HG02763 (cell line): Measurements from ENCODE around the gene CHTF18.

Source experiments
- ATAC-seq: cut with Tn5 transposase; IDR thresholded peaks from one replicate; pipeline ENCODE4 v1.9.1; 2021; ENCODE audit warnings: mild to moderate bottlenecking, moderate library complexity; ENCODE audit not compliant: unreplicated experiment

The CHTF18 gene

GRCh38 chr16:760065-760464, 28.4 kb upstream of the CHTF18 start:
- no peak for ATAC-seq

DNA sequence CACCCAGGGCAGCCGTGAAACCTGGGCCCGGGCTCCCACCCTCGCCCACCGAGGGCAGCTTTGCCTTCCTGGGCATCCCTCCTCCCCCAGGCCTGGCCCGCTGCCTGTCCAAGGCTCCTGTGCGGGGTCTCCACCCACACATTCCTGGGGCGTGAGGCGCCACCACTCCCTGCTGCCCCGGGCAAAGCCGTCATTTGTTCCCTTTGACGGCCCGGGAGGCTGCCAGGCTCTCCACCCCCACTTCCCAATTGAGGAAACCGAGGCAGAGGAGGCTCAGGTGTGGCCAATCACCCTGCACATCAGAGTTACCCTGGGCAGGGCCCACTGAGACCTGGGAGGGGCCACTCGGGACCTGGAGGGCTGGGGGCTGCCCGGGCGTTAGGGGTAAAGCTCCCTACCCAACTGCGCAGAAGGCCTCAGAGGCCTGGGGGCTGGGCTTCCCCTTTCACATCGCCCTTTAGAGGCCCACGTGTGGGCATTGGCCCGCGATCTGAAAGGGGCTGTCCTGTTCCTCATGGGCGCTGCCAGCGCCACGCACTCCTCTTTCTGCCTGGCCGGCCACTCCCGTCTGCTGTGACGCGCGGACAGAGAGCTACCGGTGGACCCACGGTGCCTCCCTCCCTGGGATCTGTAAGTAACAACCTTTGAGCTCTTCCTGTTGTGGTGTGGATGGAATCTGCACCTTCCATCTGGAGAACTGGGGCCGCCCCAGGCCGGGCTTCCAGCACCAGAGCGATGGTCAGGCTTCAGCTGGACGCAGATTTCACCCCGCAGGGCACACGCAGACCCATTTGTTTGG, 27.7 kb upstream of the CHTF18 start, which contains the start of gene MSLN:
TSS of gene MSLN (plus strand) at position 190 of the 799 bp plus-strand sequence. CDS start 1,947 bp downstream, outside the sequence.
- no peak for ATAC-seq

DNA sequence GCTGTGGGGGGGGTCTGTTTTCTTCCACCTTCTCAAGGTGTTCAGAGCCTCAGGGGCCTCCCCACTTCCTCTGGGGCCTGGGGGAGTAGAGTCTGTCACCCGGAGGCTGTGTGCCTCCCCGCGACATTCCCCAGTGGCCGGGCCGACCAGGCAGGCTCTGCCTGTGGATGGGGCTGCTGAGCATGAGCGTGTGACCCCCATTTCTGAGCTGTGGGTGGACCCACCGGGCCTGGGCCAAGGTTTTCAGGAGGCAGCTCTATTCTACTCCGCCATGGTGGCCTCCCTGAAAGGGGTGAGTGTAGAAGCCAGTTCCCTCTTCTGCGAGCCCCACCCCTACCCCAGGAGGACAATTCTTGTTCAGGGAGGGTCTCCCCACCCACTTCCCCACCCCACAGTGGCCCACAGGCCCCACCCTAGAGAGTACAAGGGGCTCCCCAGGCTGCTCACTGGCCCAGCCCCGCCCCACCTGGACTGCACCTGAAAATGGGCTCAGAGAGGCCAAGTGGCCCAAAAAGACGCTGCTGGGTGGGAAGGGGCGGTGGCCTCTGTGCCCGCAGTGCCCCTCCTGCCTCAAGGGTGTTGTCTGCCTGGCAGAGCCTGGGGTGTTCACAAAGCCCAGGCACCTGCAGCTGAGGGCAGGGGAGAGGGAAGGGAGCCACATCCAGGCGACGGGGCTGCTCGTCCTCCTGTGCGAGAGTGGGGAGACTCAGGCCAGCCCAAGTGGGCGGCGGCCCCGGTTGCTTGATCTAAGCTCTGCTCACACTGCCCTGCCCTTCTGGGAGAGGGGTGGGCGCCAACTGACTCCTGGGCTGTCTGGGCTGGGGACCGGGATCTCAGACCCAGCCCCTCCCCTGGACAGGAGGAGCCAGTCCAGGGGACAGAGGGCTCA, 26.6 kb upstream of the CHTF18 start:
- no peak for ATAC-seq

DNA sequence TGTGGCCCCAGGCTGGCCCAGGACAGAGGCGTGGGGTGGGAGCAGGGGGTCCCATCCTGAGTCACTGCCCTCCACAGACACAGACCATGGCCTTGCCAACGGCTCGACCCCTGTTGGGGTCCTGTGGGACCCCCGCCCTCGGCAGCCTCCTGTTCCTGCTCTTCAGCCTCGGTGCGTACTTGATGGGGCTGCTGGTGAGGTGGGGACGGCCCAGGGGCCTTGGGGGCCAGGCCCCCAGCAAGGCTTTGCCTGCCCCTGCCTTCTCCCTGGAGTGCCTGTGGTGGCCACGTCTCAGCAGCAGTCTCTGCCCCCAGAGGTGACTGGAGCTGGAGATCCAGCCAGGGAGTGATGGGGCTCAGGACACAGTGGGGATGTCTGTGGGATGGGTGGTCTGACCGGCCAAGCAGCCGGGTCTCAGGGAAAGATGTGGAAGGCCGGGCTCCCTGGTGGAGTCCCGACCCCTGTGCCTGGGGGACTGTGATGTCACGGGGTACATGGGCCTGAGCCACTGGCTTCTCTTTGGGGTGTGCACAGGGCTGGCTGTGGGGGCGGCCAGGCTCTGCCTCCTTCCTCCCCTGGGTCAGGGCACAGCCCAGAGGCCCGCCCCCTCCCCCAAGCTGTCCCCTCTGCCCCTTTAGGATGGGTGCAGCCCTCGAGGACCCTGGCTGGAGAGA, 25.7 kb upstream of the CHTF18 start:
- ATAC-seq = no peak

DNA sequence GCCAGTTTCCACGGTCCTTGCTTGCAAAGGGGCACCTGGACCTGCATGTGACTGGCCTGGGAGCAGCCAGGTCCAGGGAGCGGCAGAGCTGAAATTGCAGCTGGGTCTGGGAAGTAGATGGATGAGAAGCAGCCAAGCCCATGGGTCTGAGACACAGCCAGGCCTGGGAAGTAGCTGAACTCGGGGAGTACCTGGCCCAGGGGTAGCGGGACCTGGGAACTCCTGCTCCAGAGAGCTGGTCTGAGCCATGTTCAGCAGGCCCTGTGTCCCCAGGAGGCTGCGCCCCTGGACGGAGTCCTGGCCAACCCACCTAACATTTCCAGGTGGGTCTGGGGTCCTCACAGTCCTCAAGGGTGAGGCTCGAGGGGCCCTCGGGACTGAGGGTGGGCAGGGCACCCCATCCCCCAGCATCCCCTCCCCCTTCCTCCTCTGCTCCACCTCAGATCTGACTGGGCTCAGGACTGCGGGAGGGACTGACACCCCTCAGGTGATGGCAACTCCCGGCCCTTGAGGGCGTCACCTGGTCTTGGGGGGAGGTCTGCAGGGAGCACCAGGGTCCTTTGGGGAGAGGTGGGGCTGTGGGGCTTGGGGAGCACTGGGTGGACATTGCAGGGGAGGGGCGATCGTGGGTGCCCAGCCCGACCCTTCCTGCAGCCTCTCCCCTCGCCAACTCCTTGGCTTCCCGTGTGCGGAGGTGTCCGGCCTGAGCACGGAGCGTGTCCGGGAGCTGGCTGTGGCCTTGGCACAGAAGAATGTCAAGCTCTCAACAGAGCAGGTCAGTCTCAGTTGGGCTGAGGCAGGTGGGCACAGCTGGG, 24.8 kb upstream of the CHTF18 start:
- no peak for ATAC-seq

DNA sequence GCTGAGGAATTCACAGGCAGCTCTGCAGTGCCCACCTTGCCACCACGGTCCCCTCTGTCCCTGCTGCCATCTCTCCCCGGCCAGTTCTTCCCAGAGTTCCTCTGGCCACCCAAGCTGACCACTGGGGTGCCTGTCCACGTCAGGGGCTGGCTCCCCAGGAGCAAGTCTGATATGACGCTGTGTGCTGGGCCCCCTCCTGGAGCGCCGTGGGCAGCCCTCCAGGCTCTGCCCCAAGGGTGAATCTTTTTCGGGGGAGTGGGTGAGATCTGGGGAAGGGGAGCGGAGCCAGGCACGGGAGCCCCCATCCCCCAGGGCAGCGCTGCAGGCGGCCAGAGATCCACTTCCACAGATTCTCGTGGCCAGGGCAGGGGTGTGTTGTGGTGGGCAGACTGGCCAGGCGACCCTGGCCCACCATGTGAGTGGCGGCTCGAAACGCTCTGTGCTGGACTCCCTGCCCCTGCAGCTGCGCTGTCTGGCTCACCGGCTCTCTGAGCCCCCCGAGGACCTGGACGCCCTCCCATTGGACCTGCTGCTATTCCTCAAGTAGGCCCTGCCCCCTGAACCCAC, 24.2 kb upstream of the CHTF18 start:
- no peak for ATAC-seq

GRCh38 chr16:764848-765487, 23.5 kb upstream of the CHTF18 start:
- ATAC-seq = no peak

DNA sequence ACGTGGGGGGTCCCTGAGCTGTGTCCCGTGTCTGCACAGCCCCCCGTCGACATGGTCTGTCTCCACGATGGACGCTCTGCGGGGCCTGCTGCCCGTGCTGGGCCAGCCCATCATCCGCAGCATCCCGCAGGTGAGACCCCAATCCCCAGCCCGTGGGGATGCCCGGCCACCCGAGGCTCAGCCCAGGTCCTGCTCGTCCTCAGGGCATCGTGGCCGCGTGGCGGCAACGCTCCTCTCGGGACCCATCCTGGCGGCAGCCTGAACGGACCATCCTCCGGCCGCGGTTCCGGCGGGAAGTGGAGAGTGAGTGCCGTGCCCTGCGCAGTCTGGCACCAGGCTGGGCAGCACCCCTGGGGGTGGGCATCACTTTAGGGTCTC, 22.9 kb upstream of the CHTF18 start:
- ATAC-seq = no peak

GRCh38 chr16:766008-766819, 22.2 kb upstream of the CHTF18 start:
- ATAC-seq = no peak

DNA sequence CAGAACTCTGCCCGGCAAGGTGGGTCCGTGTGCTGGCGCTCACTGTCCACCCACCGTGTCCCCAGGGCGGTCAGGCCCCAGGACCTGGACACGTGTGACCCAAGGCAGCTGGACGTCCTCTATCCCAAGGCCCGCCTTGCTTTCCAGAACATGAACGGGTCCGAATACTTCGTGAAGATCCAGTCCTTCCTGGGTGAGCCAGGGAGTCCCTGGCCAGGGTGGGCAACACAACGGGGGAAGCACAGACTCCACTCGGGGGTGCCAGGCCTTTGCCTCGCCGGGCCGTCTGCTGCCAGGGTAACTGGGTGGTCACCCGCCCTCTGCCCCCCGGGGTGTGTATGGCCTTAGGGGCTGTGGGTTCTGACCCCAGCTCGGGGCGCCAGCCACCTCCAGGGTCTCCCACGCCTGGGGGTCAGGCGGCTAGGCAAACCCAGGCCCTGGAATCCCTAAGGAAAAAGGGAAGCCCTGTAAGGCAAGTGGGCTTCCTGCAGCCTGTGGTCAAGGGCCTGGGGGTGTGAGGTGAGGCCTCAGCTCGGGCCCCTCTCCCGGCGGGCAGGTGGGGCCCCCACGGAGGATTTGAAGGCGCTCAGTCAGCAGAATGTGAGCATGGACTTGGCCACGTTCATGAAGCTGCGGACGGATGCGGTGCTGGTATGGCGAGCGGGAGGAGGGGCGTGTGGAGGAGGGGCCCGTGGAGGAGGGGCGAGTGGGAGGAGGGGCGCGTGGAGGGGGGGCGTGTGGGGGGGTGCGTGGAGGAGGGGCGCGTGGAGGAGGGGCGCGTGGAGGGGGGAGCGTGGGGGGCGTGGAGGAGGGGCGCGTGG, 21.4 kb upstream of the CHTF18 start:
- ATAC-seq = no peak

GRCh38 chr16:767743-768235, 20.6 kb upstream of the CHTF18 start:
- ATAC-seq = no peak

DNA sequence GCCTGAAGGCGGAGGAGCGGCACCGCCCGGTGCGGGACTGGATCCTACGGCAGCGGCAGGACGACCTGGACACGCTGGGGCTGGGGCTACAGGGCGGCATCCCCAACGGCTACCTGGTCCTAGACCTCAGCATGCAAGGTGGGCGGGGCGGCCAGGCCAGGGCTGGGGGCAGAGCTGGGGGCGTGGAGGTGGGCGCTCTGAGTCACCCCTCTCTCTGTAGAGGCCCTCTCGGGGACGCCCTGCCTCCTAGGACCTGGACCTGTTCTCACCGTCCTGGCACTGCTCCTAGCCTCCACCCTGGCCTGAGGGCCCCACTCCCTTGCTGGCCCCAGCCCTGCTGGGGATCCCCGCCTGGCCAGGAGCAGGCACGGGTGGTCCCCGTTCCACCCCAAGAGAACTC, 20.0 kb upstream of the CHTF18 start:
- no peak for ATAC-seq

DNA sequence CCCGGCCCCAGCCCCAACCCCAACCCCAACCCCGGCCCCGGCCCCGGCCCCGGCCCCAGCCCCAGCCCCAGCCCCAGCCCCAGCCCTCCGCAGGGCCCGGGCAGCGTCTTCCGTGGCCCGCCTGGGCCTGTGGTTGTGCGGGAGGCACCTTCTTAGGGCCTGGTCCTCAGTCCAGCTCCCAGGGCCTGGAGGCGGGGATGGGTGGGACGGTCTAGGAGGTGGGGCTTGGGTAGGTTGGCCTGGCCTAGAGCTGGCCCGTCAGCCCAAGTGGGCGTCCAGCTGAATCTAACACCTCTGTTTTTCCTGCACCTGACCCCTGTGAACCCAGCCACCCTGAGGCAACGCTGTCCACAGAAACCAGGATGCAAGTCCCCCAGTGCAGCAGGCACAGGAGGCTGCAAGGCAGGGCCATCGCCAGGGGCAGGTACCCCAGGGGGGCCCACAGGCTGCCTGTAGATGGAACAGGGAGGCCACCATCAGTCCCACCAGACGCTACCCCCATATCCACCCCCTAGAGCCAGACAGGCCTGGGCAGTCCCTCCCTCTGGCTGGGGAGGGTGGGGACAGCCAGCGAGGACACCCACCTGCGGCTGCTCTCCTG, 19.1 kb upstream of the CHTF18 start:
- ATAC-seq = no peak

- no peak for ATAC-seq
Measured at GRCh38 chr16:769934-770333, 18.5 kb upstream of the CHTF18 start.

GRCh38 chr16:770411-770810, 18.0 kb upstream of the CHTF18 start:
- no peak for ATAC-seq

GRCh38 chr16:772959-773358, 15.5 kb upstream of the CHTF18 start:
- ATAC-seq = no peak
